Measurements from ENCODE around the gene ACOT7. TPM values are rescaled to one million over a fixed set of nuclear protein-coding genes. Genes with fewer than 3 reads are reported as not detected.

ACOT7 gene
- total and polyA plus RNA-seq, 2 donors: 14.2 to 22.2 TPM

DNA sequence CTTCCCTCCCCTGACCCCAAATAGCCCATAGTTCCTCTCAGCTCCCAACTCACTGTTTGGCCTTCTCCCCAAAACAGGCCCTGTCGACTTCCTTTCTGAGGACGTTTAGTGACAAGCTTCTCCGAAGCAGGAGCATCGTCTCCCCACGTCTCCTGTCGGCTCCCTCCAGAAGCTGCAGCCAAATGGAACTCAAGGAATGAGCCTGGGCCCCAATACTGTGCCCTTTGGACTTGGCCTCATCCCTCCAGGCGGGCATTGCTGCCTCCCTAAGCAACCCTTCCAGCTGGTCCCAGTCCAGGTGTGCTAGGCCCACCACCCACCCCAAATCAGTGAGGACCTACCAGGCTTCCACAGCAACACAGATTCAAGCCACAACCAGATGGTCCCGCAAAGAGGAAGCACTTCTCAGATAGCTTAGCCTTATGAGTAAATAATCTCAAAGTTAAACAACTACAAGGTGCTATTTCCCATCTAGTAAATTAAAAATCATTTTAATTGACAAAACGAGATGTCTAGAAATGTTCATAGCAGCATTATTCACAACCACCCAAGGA lies 33.0 kb downstream of the ACOT7 start:
- peak in 1 of 9 donors; percentile 35 for DNase-seq (ENCODE audit: low read depth in 6 of 9, low spot score in 9 of 9)
- Histone ChIP-seq H3K27ac (ENCODE audit: low read depth in 1 of 2, low read length in 1 of 2) (peak overlapping the region; percentile 66 to 83), H3K27me3 (ENCODE audit: control insufficient read depth in 2 of 2, insufficient read depth in 1 of 2, low read length in 1 of 2) (no peaks in the 10 kb centered on the region), H3K4me3 (ENCODE audit: low read length in 2 of 2) (no peak overlapping the region), H3K9me3 (ENCODE audit: control insufficient read depth in 2 of 2, insufficient read depth in 1 of 2, low read length in 1 of 2) (no peaks in the 10 kb centered on the region), H3K4me1 (ENCODE audit: control insufficient read depth in 2 of 2, insufficient read depth in 2 of 2, low read length in 2 of 2) (peaks cover 29 to 62% of the 10 kb centered on the region in 2 donors), H3K36me3 (ENCODE audit: control insufficient read depth in 2 of 2, insufficient read depth in 2 of 2, low read length in 1 of 2) (no peaks in the 10 kb centered on the region)
- 60% methylated on average over 9 of the region's 9 CpGs for WGBS

DNA sequence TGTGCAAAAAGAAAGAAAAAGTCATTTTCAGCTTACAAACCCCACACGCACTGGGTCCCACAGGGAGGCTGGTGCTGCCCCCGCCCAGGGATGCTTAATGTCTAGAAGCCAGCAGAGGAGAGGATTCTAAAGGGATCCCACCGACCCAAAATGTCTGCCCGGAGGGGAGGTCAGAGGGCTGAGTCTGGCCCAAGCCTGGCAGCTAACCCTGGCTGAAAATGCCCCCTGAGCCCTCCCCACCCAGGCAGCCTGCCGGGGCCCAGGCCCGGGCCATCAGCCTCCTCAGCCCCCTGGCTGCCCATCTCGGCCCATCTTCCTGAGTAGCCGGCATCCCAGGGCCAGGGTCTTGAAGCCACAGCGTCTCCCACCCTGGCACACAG lies 33.5 kb downstream of the ACOT7 start:
- Histone ChIP-seq H3K36me3 (ENCODE audit: control insufficient read depth in 2 of 2, insufficient read depth in 2 of 2, low read length in 1 of 2) (no peaks in the 10 kb centered on the region), H3K9me3 (ENCODE audit: control insufficient read depth in 2 of 2, insufficient read depth in 1 of 2, low read length in 1 of 2) (no peaks in the 10 kb centered on the region), H3K4me1 (ENCODE audit: control insufficient read depth in 2 of 2, insufficient read depth in 2 of 2, low read length in 2 of 2) (peaks cover 29 to 60% of the 10 kb centered on the region in 2 donors), H3K27me3 (ENCODE audit: control insufficient read depth in 2 of 2, insufficient read depth in 1 of 2, low read length in 1 of 2) (no peaks in the 10 kb centered on the region), H3K27ac (ENCODE audit: low read depth in 1 of 2, low read length in 1 of 2) (peak overlapping the region; percentile 66 to 83), H3K4me3 (ENCODE audit: low read length in 2 of 2) (no peak overlapping the region)
- DNase-seq (ENCODE audit: low read depth in 6 of 9, low spot score in 9 of 9): no peak
- 84% methylated on average over 9 of the region's 9 CpGs for WGBS

DNA sequence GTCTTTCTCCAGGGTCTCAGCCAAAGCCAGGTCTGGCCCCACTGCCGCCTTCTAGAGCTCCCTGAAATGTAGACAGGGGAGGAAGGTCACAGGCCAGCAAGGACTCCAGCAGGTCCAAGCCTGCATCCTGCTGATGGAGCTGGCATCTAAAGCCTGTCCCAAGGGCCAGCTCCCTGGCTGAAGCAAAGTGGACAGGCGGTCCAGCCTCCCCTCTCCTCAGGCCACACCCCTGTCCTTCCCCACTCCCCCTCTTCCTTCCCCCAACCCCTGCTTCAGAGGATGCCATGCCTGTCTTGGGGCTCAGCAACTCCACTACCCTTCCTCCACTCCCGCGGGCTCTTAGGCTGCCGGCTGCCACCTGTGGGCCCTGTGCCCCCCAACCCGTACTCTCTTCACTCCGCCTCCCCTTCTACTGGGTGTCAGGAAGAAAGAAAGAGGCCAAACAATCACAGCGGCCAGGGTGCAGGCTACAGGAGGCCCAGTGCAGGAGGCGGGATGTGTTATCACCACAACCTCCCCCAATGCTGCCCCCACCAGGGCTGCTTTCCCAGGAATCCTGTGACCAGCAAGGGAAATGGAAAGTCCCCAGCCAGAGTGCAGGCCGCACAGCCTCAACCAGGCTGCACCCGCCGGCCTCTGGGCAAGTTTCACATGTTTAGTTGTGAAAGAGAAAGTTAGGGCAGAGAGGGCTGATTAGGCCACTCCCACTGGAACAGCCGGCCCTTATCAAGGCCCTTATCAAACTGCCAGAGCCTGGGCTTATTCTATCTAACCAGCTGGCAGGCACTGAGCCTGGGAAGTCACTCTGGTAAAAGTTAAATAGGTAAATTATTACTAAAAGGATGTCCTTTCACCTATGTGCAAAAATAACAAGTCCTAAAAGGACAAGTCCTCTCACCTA lies 34.1 kb downstream of the ACOT7 start:
- Histone ChIP-seq H3K36me3 (ENCODE audit: control insufficient read depth in 2 of 2, insufficient read depth in 2 of 2, low read length in 1 of 2) (no peaks in the 10 kb centered on the region), H3K27me3 (ENCODE audit: control insufficient read depth in 2 of 2, insufficient read depth in 1 of 2, low read length in 1 of 2) (no peaks in the 10 kb centered on the region), H3K4me3 (ENCODE audit: low read length in 2 of 2) (no peak overlapping the region), H3K9me3 (ENCODE audit: control insufficient read depth in 2 of 2, insufficient read depth in 1 of 2, low read length in 1 of 2) (no peaks in the 10 kb centered on the region), H3K4me1 (ENCODE audit: control insufficient read depth in 2 of 2, insufficient read depth in 2 of 2, low read length in 2 of 2) (peaks cover 29 to 55% of the 10 kb centered on the region in 2 donors), H3K27ac (ENCODE audit: low read depth in 1 of 2, low read length in 1 of 2) (peak overlapping the region; percentile 33 to 83)
- 25% methylated on average over 13 of the region's 13 CpGs for WGBS
- DNase-seq (ENCODE audit: low read depth in 6 of 9, low spot score in 9 of 9): peak in 5 of 9 donors; percentile 26 to 66 (median 29)

DNA sequence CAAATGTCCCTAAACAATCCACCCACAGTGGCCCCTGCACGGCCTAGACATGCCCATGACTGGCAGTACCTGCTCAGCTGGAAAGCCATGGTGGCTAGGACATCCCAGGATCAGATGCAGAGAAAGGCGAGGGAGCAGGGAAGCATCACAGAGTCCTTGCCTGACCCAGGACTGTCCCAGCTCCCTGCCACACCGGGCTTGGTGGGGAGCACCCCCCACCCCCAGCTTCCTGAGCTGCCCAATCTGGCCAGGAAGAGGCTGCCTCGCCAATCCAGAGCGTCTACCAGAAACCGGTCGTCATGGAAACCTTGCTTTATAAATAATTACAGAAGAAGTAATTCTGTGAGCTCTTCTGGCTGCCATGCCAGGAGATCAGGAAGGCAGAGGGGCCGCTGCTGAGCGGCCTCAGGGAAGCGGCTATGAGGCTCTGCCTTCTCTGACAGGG lies 34.8 kb downstream of the ACOT7 start:
- peak in 3 of 9 donors; percentile 16 to 63 (median 36) for DNase-seq (ENCODE audit: low read depth in 6 of 9, low spot score in 9 of 9)
- Histone ChIP-seq H3K27me3 (ENCODE audit: control insufficient read depth in 2 of 2, insufficient read depth in 1 of 2, low read length in 1 of 2) (no peaks in the 10 kb centered on the region), H3K4me3 (ENCODE audit: low read length in 2 of 2) (no peak overlapping the region), H3K4me1 (ENCODE audit: control insufficient read depth in 2 of 2, insufficient read depth in 2 of 2, low read length in 2 of 2) (peaks cover 29 to 53% of the 10 kb centered on the region in 2 donors), H3K36me3 (ENCODE audit: control insufficient read depth in 2 of 2, insufficient read depth in 2 of 2, low read length in 1 of 2) (no peaks in the 10 kb centered on the region), H3K9me3 (ENCODE audit: control insufficient read depth in 2 of 2, insufficient read depth in 1 of 2, low read length in 1 of 2) (no peaks in the 10 kb centered on the region), H3K27ac (ENCODE audit: low read depth in 1 of 2, low read length in 1 of 2) (peak overlapping the region; percentile 64 to 83)
- WGBS: 25% methylated on average over 10 of the region's 10 CpGs

DNA sequence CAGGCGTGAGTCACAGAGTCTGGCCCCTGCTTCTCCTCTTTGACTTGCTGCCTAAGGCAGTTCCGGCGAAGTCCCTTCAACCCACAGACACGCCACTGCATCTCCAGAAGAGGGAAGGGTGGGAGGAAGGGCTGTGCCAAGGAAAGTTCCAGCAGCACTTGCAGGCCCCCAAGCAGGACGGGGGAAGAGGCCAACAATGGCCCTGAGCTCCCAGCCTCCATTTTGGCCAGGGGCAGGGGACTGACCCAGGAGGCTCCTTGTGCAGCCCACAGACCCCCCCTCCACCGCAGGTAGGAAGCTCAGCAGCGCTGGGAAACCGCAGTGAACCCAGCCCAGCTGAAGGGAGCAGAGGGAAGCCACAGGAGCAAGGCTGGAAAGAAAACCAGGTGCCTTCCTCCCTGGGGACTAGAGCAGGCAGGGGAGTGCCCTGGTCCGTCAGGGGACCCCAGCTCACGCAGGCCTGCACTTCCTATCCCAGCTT lies 35.4 kb downstream of the ACOT7 start:
- H3K27ac ChIP-seq (ENCODE audit: low read depth in 1 of 2, low read length in 1 of 2): peak overlapping the region; percentile 64 to 83
- H3K36me3 ChIP-seq (ENCODE audit: control insufficient read depth in 2 of 2, insufficient read depth in 2 of 2, low read length in 1 of 2): no peaks in the 10 kb centered on the region
- H3K4me1 ChIP-seq (ENCODE audit: control insufficient read depth in 2 of 2, insufficient read depth in 2 of 2, low read length in 2 of 2): peaks cover 29 to 49% of the 10 kb centered on the region in 2 donors
- 36% methylated on average over 10 of the region's 10 CpGs for WGBS
- no peak overlapping the region for H3K4me3 ChIP-seq (ENCODE audit: low read length in 2 of 2)
- no peaks in the 10 kb centered on the region for H3K9me3 ChIP-seq (ENCODE audit: control insufficient read depth in 2 of 2, insufficient read depth in 1 of 2, low read length in 1 of 2)
- H3K27me3 ChIP-seq (ENCODE audit: control insufficient read depth in 2 of 2, insufficient read depth in 1 of 2, low read length in 1 of 2): no peaks in the 10 kb centered on the region
- peak in 1 of 9 donors; percentile 39 for DNase-seq (ENCODE audit: low read depth in 6 of 9, low spot score in 9 of 9)

DNA sequence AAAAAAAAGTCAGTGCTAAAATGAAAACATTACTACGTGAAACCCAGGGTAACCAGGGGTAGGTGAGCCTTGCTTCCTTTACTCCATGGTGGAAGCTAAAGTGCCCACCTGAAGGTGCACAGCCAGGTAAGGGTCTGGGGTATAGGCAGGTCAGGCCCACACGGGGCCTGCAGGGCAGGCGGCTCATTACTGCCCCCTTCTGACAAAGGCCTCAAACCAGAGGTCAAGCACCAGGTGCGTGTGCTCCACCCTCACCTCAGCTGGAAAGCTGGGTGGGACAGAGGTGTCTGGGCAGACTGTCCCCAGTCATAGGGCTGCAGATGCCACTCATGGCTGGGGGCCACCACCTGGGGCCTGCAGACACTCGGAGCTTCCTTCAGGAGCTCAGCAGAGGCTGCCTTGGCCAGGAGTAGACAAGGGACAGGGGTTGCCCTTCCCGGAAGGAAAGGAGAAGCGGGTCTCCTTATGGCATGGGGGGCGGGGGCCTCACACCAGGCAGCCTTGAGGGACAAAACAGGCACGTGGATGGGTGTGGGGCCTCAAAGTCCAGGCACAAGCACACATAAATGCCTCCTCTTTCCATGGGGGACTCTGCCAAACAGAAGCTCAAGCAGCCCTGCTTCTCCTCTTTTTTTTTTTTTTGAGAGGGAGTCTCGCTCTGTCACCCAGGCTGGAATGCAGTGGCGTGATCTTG lies 36.2 kb downstream of the ACOT7 start:
- Histone ChIP-seq H3K36me3 (ENCODE audit: control insufficient read depth in 2 of 2, insufficient read depth in 2 of 2, low read length in 1 of 2) (no peaks in the 10 kb centered on the region), H3K4me1 (ENCODE audit: control insufficient read depth in 2 of 2, insufficient read depth in 2 of 2, low read length in 2 of 2) (peaks cover 29 to 46% of the 10 kb centered on the region in 2 donors), H3K27ac (ENCODE audit: low read depth in 1 of 2, low read length in 1 of 2) (no peak overlapping the region), H3K4me3 (ENCODE audit: low read length in 2 of 2) (no peak overlapping the region), H3K9me3 (ENCODE audit: control insufficient read depth in 2 of 2, insufficient read depth in 1 of 2, low read length in 1 of 2) (no peaks in the 10 kb centered on the region), H3K27me3 (ENCODE audit: control insufficient read depth in 2 of 2, insufficient read depth in 1 of 2, low read length in 1 of 2) (no peaks in the 10 kb centered on the region)
- no peak for DNase-seq (ENCODE audit: low read depth in 6 of 9, low spot score in 9 of 9)
- 94% methylated on average over 11 of the region's 11 CpGs for WGBS

DNA sequence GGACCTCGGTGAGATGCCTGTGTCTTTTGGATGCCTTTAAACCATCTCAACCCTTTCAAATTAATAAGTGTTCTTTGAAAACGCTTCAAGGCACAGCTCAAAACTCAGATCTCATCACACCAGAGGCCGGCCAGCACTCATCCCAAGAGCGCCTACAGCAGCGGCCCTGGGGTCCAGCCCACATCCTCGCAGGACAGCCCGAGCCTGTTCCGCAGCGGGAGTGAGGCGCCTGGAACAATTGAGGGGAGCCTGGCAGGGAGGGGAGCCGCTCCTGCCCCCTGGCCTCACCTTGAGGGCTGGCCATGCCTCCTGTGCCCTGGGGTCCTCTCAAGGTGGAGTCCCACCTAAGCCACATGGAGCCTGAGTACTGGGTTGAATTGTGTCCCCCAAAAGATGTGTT lies 37.9 kb downstream of the ACOT7 start:
- Histone ChIP-seq H3K27me3 (ENCODE audit: control insufficient read depth in 2 of 2, insufficient read depth in 1 of 2, low read length in 1 of 2) (no peaks in the 10 kb centered on the region), H3K4me3 (ENCODE audit: low read length in 2 of 2) (no peak overlapping the region), H3K4me1 (ENCODE audit: control insufficient read depth in 2 of 2, insufficient read depth in 2 of 2, low read length in 2 of 2) (peaks cover 24 to 37% of the 10 kb centered on the region in 2 donors), H3K9me3 (ENCODE audit: control insufficient read depth in 2 of 2, insufficient read depth in 1 of 2, low read length in 1 of 2) (no peaks in the 10 kb centered on the region), H3K27ac (ENCODE audit: low read depth in 1 of 2, low read length in 1 of 2) (no peak overlapping the region), H3K36me3 (ENCODE audit: control insufficient read depth in 2 of 2, insufficient read depth in 2 of 2, low read length in 1 of 2) (no peaks in the 10 kb centered on the region)
- no peak for DNase-seq (ENCODE audit: low read depth in 6 of 9, low spot score in 9 of 9)
- WGBS: 98% methylated on average over 11 of the region's 11 CpGs

DNA sequence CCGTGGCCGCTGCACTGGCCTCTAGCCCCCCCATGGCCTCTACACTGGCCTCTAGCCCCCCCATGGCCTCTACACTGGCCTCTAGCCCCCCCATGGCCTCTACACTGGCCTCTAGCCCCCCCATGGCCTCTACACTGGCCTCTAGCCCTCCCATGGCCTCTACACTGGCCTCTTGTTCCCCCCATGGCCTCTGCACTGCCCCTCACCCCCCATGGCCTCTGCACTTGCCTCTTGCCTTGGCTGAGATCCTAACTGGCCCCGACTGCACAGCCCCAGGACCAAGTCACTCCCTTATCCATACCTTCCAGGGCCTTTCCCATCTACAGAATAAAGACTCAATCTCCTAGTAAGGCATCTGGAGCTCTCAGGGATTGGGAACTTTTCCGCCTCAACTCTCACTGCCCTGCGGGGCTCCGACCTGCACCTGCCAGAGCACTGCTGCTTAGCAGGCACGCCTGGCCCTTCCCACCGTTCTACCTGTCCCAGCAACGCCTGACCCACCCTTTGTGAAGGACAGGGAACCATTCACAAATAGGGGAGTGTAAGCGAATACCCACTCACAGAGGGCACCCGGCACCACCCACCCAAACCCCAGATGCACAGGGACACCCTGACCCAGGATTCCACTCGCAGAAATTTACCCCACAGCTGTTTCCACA lies 38.8 kb downstream of the ACOT7 start:
- 98% methylated on average over 12 of the region's 12 CpGs for whole genome bisulfite sequencing

More for the DNA sequence above, 38.8 kb downstream of the ACOT7 start:
- Histone ChIP-seq H3K4me1 (ENCODE audit: control insufficient read depth in 2 of 2, insufficient read depth in 2 of 2, low read length in 2 of 2) (peaks cover 16 to 29% of the 10 kb centered on the region in 2 donors), H3K27me3 (ENCODE audit: control insufficient read depth in 2 of 2, insufficient read depth in 1 of 2, low read length in 1 of 2) (no peaks in the 10 kb centered on the region), H3K4me3 (ENCODE audit: low read length in 2 of 2) (no peak overlapping the region), H3K36me3 (ENCODE audit: control insufficient read depth in 2 of 2, insufficient read depth in 2 of 2, low read length in 1 of 2) (no peaks in the 10 kb centered on the region), H3K27ac (ENCODE audit: low read depth in 1 of 2, low read length in 1 of 2) (no peak overlapping the region), H3K9me3 (ENCODE audit: control insufficient read depth in 2 of 2, insufficient read depth in 1 of 2, low read length in 1 of 2) (no peaks in the 10 kb centered on the region)
- no peak for DNase-seq (ENCODE audit: low read depth in 6 of 9, low spot score in 9 of 9)
